Measurements from ENCODE around the gene KCNK18.
A peak's percentile ranks its signal among the peaks of the same experiment; 100 is the strongest.
"Not testable (repeated sequence)": the region's sequence is repeated elsewhere in the genome, so short reads cannot be mapped to it uniquely, and the experiment has no call there.

KCNK18 gene

DNA sequence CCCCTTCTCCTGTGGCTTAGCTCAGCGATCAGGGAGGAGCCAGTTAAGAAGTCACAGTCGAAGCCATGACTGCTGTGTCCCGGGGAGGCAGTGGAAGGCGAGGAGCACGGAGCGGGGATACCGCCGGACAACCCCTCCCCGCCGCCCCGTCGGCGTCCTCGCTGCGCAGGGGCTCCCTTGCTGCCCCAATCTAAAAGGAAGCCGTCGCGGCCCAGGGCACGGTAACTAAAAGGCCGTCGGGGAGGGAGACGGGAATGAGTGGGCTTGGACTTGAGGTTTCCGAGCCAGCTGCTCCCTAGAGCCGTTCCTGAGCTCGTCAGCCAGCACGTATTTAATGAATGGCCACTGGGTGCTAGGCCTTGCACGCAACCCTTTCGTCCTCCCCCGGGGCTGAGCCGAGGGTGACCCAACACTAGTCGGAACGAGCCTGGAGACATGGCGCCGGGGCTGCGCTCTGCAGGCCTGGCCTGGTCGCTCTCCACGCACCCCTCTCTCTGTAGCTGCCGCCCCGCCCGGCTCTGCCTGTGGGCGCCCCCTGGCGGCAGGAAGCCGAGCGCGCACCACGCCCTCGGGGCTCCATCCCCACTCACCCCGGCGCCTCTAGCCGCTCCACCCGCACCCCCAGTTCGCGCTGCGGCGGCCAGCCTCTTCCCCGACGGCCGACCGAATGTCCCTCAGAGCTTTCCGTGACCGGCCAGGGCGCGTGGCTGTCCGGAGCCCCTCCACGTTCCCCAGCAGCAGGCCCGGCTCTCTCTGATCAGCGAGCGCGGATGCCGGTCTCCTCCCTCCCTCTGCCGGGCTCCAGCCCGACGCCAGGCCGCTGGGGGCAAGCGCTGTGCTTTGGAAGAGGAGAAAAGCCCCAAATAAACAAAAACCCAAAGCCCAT is 29.3 kb upstream of the KCNK18 start:
- in situ Hi-C loops (cut with HindIII; ENCODE audit: low pct_ligation_motif_present, low pct_unique_long_range_greater_than_20kb, low sequenced_read_pairs): no loop called here
- DNase-seq: peak; percentile 70

DNA sequence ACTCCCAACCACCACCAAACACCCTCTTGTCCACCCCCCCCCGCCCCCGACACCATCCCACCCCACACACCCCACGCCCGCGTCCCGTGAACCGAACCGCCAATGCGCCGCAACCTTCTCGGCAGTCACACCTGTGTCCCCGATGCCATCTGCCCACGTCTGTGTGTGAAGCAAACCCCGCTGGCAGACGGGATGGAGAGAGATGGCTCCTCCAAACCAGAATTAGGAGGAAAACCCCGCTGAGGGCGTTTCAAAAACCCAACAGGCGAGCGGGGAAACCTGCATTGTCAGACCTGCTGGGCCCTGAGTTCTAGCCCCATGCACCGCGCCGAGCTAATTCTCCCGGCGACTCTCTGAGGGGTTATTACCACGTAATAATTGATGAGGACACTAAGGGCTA is 28.6 kb upstream of the KCNK18 start:
- DNase-seq: no peak
- in situ Hi-C loops (cut with HindIII; ENCODE audit: low pct_ligation_motif_present, low pct_unique_long_range_greater_than_20kb, low sequenced_read_pairs): no loop called here

DNA sequence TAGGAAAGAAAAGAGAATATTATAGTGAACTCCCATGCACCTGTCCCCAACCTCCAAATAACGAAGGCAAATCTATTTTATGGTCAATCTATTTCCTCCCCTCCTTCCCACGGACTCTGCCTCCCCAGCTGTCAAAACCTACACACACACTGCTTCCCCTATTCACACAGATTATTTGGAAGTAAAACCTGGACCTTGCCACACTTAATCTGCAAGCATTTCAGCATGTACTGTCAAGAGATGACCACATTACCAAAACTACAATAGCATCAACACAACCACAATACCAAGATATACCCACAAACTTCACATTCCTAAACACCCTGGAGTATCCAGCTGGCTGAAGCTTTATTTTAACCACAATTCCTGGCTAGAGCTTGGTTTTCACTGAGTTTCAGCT is 27.8 kb upstream of the KCNK18 start:
- DNase-seq: no peak
- in situ Hi-C loops (cut with HindIII; ENCODE audit: low pct_ligation_motif_present, low pct_unique_long_range_greater_than_20kb, low sequenced_read_pairs): no loop called here

DNA sequence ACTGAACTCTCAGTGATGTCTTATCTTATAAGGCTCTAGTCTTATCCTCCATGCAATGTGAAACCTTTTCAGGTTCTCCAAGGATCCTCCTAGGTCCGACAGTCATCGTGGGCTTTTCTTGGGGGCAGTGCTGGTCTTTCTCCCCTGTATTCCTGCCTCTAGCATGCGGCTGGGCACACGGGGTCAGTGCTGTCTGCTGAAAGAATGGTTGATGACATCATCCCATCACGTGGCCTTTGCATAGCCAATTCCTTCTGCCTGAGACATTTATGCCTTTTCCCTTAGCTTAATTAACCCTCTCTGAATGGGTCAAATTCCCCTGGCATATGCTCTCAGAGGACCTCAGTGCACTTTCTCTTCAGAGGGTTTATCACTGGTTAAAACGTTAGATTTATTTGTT is 27.0 kb upstream of the KCNK18 start:
- DNase-seq: no peak
- in situ Hi-C loops (cut with HindIII; ENCODE audit: low pct_ligation_motif_present, low pct_unique_long_range_greater_than_20kb, low sequenced_read_pairs): no loop called here

DNA sequence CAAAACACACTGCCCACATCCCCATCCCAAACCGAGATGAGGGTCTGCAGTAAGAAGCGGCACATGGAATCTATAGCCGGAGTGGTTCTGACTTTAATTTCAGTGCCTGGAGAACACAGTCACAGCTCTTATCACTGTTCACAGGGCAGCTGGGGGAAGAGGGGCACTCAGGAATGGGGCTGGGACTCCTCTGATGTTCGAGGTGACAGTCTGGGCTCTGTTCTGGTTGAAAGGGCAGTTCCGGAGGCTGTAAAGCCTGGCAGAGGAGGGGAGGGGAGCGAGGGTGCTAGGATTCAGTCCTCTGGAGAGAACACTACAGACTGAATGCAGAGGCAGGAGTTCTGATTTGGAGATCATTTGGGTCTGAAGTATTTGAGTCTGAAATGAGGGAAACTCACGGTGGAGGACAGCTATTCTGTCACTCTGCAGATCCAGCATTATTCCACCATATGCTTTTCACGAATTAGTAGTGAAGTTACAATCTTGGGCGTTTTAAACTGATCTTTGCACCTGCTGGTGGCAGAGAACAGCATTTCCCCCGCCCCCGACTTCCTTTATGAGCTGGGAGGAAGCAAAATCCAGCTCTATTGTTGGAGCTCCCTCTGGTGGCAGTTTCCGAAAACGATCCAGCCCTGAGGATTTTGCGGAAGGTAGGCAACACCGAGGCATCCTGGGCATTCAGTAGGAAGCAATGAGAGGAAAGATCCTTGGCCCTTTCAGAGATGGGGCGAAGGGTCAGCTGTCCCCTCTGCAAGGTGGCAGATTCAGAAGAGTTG is 22.7 kb upstream of the KCNK18 start:
- in situ Hi-C loops (cut with HindIII; ENCODE audit: low pct_ligation_motif_present, low pct_unique_long_range_greater_than_20kb, low sequenced_read_pairs): loop anchor here (25.0 kb wide), 1 partner anchor 362 kb away; no protein-coding TSS in a partner anchor
- peak; percentile 89 for DNase-seq

DNA sequence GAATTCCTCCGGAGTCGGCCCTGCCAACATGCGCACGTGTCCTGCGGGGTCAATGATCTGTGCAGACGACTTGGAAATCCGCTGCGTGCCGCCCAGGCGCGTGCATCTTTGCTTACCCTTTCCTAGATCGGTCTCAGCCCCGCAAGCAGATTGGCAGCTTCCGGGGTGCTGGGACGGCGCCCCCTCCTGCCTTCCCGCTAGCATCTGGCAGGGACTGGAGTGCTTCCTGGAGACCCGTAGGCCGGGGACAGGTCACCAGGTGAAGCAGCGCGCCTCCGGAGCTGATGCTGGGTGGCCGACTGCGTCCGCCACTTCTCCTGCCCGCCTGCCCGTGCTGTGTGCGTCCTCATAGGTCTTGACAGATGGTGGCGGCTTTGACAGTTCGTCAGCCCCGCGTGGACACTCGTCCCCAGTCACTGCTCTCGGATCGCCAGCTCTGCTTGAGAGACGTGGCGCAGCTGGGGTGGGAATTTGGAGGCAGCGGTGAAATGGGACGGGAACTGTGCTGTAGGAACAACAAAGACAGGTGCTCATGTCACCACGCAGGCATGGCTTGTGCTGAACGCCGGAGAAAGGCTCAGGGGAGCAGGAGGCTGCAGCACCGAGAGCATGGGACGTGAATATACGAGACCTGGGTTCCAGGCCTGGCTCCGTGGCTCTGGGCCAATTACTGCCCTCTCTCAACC is 21.9 kb upstream of the KCNK18 start:
- in situ Hi-C loops (cut with HindIII; ENCODE audit: low pct_ligation_motif_present, low pct_unique_long_range_greater_than_20kb, low sequenced_read_pairs): loop anchor here (25.0 kb wide), 1 partner anchor 363 kb away; no protein-coding TSS in a partner anchor
- no peak for DNase-seq

DNA sequence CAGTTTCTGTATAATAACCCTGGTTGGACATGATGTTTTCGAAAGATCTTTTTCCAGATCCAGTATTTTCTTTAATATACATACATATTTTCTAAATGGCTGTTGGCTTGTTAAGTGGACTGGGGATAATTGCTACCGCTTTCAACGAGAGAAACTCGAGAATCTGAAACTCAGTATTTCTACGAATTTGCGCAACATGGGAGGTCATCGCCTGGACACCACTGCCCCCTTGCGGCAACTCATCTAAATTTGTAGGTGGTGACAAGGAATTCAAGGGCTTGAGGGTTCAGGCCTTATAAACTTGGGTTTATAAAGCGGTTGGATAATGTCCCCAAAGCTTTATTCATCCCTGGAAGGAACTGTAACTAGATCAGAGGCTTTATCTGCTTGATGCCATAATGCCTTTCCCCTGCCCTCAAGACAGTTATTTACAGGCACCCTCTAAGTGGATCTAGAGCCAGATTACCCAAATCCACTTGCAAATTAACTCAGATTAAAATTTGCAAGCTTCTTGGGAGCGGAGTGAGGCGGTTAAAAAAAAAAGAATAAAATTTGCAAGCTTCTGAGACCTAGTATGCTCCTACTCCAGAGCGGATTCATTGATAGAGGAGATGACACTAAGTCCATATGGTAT is 21.3 kb upstream of the KCNK18 start:
- DNase-seq: peak; percentile 83
- in situ Hi-C loops (cut with HindIII; ENCODE audit: low pct_ligation_motif_present, low pct_unique_long_range_greater_than_20kb, low sequenced_read_pairs): loop anchor here (25.0 kb wide), 1 partner anchor 364 kb away; no protein-coding TSS in a partner anchor

DNA sequence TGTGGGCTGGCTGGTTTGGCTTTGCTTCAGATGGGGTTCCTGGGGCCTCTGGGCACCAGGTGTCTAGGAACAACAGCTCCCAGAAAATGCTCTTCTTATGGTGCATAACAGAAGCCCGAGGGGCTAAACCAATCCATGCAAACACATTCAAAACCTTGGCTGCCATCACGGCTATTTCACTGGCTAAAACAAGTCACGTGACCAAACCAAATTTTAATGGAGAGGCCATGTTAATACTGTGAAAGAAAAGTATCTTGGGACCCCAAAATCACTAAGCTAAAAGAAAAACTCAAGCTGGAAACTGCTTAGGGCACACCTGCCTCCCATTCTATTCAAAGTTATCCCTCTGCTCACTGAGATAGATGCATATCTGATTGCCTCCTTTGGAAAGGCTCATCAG is 19.1 kb upstream of the KCNK18 start:
- in situ Hi-C loops (cut with HindIII; ENCODE audit: low pct_ligation_motif_present, low pct_unique_long_range_greater_than_20kb, low sequenced_read_pairs): loop anchor here (25.0 kb wide), 1 partner anchor 366 kb away; no protein-coding TSS in a partner anchor
- DNase-seq: no peak

DNA sequence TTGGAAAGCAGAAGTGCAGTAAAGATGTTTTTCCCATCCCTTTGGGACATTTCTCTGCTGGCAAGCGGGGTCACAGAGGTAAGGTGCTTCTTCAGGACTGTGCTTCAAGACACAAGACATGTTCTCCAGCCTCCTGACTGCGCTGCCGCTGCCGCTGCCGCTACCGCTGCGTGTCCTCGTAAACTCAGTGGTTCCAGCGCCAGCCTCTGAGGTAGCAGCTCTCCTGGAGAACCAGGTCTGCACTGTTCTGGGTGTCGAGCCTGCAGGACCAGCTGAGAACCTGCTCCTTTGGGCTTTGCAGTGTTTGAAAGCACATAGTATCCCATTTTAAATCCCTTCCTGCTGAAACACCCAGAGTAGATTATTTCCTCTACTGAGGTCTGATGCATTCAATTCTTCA is 13.0 kb upstream of the KCNK18 start:
- in situ Hi-C loops (cut with HindIII; ENCODE audit: low pct_ligation_motif_present, low pct_unique_long_range_greater_than_20kb, low sequenced_read_pairs): loop anchor here (25.0 kb wide), 1 partner anchor 372 kb away; no protein-coding TSS in a partner anchor
- no peak for DNase-seq

DNA sequence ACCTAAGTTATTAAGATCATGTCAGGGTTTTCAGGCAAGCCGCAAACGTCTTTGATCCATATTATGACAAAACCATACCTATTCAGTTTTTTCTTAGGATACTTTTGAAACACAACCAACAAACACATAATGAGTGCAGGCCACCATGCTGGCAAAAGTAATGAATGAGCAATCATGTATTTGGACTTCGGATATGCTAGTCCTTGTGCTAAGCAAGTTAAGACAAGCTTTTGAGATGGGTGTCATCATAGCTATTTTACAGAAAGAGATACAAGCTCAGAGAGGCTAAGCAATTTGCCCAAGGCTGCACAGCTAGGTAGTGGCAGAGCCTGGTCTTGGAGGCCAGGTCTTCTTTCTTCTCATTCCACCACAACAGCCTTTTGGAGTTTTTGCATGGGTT is 12.5 kb upstream of the KCNK18 start:
- in situ Hi-C loops (cut with HindIII; ENCODE audit: low pct_ligation_motif_present, low pct_unique_long_range_greater_than_20kb, low sequenced_read_pairs): loop anchor here (25.0 kb wide), 1 partner anchor 373 kb away; no protein-coding TSS in a partner anchor
- no peak for DNase-seq

DNA sequence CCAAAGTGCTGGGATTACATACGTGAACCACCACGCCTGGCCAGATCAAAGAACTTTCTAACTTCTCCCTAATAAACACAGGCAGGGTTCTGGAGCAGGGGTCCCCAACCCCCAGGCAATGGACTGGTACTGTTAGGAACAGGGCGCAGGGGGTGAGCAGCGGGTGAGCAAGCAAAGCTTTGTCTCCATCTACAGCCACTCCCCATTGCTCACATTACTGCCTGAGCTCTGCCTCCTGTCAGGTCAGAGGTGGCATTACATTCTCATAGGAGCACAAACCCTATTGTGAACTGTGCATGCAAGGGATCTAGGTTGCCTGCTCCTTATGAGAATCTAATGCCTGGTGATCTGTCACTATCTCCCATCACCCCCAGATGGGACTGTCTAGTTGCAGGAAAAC is 11.5 kb upstream of the KCNK18 start:
- DNase-seq: not testable (repeated sequence)
- in situ Hi-C loops (cut with HindIII; ENCODE audit: low pct_ligation_motif_present, low pct_unique_long_range_greater_than_20kb, low sequenced_read_pairs): loop anchor here (25.0 kb wide), 1 partner anchor 374 kb away; no protein-coding TSS in a partner anchor

DNA sequence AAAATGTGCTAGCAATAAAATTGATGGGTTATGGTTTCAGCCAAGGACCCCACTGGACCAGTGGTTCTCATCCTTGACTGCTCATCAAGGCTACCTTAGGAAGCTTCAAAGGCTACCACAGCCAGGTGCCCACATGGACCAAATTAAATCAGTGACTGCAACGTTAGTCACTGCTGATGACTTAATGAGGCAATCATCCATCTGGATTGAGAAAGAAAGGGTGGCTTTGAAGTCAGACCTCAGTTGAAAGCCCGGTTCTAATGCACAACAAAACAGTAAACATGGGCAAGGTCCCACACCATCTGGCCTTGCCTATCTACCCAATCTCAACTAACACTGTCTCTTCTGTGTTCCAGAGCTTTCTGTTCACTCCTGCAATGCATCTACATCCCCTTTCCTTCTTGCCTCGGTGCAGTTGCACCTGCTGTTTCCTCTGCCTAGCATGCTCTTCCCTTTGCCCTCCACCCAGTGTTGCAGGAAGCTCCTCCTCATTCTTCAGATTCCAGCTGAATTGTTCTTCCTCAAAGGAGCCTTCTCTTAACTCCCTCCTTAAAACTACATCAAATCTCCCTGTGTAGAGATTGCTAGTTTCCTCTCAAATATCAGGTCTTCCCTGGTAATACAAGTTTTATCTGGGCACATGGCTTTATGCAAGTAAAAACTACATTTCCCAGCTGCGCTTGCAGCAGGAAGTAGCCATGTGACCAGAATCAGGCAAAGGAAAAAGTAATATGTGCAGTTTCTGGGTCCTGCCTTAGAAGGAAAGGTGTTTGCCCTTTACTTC is 10.3 kb upstream of the KCNK18 start:
- in situ Hi-C loops (cut with HindIII; ENCODE audit: low pct_ligation_motif_present, low pct_unique_long_range_greater_than_20kb, low sequenced_read_pairs): loop anchor here (25.0 kb wide), 1 partner anchor 375 kb away; no protein-coding TSS in a partner anchor
- DNase-seq: peak; percentile 36

DNA sequence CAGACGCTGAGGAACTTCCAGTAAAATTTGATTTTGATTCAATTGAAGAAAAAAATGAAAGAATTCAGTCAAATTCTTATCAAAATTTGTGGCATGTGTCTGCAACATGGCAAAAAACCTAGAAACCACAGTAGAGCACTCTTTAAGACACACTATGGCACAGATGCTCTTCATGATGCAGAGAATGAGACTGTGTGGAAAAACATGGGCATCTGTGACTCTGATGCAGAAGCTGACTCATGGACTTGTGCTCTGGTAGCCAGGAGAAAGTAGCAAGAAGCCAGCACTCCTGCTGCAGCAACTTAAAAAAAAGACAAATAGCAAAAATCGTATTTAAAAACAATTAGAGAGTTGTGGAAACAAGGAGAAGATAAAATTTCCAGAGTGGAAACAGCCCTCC is 8.9 kb upstream of the KCNK18 start:
- in situ Hi-C loops (cut with HindIII; ENCODE audit: low pct_ligation_motif_present, low pct_unique_long_range_greater_than_20kb, low sequenced_read_pairs): loop anchor here (25.0 kb wide), 1 partner anchor 376 kb away; no protein-coding TSS in a partner anchor
- DNase-seq: no peak

DNA sequence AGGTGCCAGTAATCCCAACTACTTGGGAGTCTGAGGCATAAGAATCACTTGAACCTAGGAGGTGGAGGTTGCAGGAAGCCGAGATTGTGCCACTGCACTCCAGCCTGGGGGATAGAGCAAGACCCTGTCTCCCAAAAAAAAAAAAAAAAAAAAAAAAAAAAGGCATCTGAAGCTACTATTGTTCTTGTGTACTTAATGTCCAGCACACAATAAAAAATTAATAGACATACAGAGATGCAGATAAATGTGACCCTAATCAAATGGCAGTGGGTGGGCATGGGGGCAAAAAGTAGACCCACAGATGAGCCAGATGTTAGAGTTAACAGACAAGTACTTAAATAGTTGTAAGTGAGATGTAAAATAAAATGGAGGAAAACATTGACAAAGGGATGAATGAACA is 7.7 kb upstream of the KCNK18 start:
- in situ Hi-C loops (cut with HindIII; ENCODE audit: low pct_ligation_motif_present, low pct_unique_long_range_greater_than_20kb, low sequenced_read_pairs): loop anchor here (25.0 kb wide), 1 partner anchor 377 kb away; no protein-coding TSS in a partner anchor
- DNase-seq: no peak

DNA sequence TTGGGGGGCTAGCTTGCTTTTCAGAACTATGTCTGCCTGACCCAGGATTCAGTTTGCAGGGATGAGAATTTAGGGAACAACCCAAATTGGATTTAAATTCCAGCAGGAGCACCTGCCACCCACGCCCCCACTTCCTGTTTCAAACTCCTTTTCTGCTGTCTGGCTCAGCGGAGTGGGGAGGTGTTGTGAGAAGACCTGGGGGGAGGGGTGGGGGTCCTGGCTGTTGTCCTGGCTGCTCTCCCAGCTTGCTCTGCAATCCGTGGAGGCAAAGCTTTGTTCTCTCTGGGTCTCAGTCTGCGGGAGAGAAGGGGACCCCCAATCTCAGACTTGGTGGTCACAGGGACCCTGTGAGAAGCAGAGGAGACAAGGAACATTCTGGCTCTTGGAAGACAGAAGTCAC is 799 bp downstream of the KCNK18 start:
- in situ Hi-C loops (cut with HindIII; ENCODE audit: low pct_ligation_motif_present, low pct_unique_long_range_greater_than_20kb, low sequenced_read_pairs): loop anchor here (25.0 kb wide), 1 partner anchor 386 kb away; no protein-coding TSS in a partner anchor
- no peak for DNase-seq

DNA sequence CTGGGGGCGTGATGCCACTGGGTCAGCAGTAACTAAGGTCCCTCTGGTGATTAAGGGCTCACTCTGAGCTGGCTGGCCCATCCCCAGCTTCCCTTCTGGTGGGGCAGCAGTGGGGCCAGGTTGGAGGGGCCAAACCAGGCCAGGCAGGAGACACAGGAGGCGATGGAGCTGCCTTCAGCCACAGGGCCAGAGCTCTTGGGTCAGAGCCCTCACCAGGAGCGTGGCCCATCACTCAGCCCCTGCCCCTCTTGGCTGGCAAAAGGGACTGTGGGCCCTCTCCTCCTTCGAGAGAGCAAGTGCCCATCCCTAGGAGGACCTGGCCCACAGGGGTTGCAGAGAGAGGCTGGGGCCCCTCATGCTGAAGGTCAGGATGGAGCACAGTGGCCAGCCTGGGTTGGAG is 4.5 kb downstream of the KCNK18 start:
- in situ Hi-C loops (cut with HindIII; ENCODE audit: low pct_ligation_motif_present, low pct_unique_long_range_greater_than_20kb, low sequenced_read_pairs): loop anchor here (25.0 kb wide), 1 partner anchor 110 kb away; no protein-coding TSS in a partner anchor
- DNase-seq: no peak

DNA sequence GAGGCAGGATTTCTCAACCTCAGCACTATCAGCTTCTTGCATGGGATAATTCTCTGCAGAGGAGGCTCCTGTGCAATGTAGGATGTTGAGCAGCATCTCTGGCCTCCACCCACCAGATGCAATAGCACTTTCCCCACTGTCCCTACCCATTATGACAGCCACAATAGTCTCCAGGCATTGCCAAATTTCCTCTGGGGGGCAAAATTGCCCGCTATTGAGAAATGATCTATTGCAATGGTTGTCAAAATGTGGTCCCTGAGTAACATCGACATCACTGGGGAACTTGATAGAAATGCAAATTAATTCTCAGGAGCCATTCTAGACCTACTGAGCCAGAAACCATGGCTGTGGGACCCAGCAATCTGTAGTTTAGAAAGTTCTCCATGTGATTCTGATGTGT is 7.0 kb downstream of the KCNK18 start:
- in situ Hi-C loops (cut with HindIII; ENCODE audit: low pct_ligation_motif_present, low pct_unique_long_range_greater_than_20kb, low sequenced_read_pairs): loop anchor here (25.0 kb wide), 1 partner anchor 108 kb away; no protein-coding TSS in a partner anchor
- DNase-seq: no peak

Data from ACHN (cell line).